ENCODE measurements around the gene MCM10.

Gene MCM10

GRCh38 chr10:13165177-13165576 is 3.8 kb downstream of the MCM10 start:
- DNase-seq (ENCODE audit: low read depth in 2 of 2): no peak

DNA sequence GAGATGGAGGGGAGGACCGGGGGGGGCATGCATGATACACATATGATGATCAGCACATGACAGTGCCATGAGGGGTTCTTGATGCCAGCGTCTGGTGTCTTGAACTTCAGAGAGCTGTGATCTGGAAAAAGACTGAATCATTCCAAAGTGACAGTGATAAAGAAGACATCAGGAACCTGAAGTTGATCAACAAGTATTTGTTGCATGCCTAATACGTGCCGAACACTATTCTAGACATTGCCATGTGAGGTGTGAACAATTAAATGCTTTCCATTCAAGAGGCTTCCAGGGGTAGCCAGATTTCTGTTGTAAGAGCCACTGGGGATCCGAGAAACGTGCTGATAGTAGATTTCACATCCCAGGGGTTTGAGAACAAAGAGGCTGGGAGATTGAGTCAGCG is 6.2 kb downstream of the MCM10 start:
- no peak for DNase-seq (ENCODE audit: low read depth in 2 of 2)

DNA sequence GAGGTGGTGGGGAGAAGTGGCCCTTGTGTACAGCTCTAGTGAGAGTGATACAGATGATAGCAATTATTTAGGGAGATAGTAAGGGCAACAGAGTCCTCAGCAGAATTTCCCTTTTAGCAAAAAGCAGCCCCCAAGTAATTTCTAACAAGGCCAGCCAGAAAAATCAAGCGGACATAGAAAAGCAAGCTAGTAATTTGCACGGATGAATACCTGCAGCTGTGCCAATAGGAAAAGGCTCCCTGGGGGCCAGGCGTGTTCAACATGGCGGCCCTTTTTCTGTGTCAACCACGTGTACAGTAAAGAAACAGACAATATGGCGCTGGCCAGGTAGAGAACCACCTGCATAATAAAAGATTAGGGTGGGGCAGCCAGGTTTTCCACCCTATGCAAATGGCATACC is 7.4 kb downstream of the MCM10 start:
- DNase-seq (ENCODE audit: low read depth in 2 of 2): no peak

DNA sequence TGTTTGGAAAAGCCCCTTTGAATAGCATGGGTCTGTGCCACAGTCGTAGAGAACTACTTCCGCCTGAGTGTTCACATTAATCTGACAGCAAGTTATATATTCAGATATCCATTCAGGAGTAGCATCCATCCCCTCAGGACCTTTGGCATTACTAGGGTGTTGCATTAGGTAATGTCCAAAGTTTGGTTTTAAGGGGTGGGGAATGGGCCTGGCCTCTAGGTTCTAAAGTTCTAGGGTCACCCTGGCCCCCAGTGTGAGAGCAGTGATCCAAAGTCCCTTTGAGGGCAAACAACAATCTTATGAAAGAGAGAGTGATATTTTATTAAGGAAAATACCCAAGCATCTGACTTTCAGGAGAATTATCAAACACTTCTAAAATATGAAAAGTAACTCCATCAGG is 12.3 kb downstream of the MCM10 start:
- no peak for DNase-seq (ENCODE audit: low read depth in 2 of 2)

- DNase-seq (ENCODE audit: low read depth in 2 of 2): no peak
These were observed 19.4 kb downstream of the MCM10 start for GRCh38 chr10:13180788-13181187.

DNA sequence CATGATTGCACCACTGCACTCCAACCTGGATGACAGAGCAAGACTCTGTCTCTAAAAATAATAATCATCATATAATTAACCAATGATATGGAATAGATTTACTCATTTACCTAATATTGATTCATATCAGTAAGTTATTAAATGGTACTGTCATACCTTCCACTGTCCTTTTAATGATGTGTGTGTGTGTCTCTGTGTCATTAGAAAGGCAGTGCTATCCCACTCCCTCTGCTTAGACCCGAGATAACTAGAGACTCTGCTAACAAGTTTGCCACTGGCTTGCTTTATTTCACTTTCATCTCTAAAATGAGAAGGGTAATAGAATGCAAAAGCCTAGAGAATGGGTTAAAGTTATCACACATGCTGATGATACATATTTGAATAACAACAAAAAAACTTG is 21.1 kb downstream of the MCM10 start:
- DNase-seq (ENCODE audit: low read depth in 2 of 2): no peak

DNA sequence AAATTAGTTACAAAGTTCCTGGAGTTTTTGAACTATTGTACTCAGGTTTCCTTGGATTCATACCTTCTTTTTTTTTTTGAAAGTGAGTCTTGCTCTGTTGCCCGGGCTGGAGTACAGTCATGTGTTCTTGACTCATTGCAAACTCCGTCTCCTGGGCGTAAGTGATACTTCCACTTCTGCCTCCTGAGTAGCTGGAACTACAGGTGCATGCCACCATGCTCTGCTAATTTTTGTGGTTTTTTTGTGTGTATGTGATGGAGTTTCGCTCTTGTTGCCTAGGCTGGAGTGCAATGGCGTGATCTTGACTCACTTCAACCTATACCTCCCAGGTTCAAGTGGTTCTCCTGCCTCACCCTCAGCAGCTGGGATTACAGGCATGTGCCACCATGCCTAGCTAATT is 22.3 kb downstream of the MCM10 start:
- DNase-seq (ENCODE audit: low read depth in 2 of 2): no peak

DNA sequence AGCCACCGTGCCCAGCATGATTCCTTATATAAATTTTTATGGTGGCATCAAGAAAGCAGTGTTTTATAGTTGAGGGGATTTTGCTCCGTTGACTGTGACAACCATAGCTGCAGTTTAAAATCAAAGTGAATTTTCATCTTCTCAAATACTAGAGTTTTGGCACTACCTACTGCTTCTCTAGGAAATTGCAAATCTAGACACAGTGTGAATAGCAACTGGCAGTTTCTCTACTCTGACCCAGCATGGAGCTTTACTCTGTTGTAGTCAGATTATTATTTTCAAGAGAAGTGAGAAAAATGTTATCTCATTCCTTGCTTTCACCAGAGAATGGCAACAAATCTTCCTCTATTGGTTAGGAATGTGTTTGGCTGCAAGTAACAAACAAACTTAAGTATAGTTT is 22.9 kb downstream of the MCM10 start:
- DNase-seq (ENCODE audit: low read depth in 2 of 2): no peak

DNA sequence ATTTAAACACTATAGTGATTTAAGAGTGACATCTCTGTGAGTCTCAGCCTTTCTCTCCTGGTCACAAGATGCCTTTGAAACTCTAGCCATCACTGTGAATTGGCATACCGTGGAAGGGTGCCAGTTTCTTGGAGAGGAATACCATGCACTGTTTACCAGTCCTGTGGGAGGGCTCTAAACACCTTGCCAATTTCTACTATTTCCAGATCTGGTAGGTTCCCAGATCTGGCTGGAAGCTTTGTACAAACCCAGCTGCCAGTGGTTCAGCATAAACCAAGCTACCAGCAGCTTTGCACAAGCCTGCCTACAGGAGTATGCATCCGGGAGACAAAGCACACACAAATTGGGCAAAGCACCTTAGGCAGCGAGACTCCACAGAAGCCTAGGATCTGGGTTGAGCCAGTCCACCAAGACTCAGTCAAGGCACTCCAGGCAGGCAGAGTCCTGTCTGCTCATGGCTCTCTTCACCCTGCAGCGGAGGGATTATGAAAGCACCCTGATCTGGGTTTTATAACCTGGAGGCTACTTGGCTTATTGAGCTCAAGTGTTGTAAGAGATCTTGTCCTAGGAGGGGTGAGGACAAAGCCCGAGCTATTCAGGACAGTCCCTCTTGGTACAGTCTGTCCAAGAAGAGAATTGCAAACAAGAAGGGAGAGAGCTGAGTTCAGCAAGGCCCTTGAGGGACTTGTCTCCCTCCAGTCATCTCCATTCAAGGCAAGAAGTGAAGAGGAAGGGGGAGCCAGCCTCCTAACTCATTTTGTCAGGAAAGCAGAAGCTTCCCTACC is 23.6 kb downstream of the MCM10 start:
- no peak for DNase-seq (ENCODE audit: low read depth in 2 of 2)

DNA sequence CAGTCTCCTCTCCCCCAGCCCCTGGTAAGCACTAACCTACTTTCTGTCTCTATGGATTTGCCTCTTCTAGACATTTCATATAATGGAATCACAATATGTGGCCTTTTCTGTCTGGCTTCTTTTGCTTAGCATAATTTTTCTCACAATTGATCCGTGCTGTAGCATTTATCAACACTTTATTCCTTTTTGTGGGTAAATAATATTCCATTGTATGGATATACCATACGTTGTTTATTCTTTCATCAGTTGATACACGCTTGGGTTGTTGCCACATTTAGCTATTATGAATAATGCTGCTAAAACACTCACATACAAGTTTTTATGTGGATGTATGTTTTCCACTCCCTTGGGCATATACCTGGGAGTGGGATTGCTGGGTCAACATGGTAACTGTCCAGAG is 25.8 kb downstream of the MCM10 start:
- no peak for DNase-seq (ENCODE audit: low read depth in 2 of 2)

- DNase-seq (ENCODE audit: low read depth in 2 of 2): no peak
These were observed 27.2 kb downstream of the MCM10 start for GRCh38 chr10:13188593-13188992.

DNA sequence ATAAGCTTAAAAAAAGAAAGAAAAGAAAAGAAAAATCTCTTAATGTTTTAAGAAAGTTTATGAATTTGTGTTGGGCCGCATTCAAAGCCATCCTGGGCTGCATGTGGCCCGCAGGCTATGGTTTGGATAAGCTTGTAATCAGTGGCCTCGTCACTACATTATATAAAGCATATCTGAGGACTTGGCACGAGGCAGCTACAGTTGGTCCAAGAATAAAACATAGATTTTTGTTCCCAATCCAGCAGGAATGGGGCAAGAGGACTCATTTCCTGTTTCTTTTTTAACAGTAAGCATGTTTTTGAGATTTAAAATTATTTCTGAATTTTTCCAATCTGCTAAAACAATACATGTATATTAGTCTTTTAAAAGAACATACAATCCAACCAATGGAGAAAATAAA is 28.6 kb downstream of the MCM10 start:
- DNase-seq (ENCODE audit: low read depth in 2 of 2): no peak

- DNase-seq (ENCODE audit: low read depth in 2 of 2): no peak
These were observed 29.5 kb downstream of the MCM10 start for GRCh38 chr10:13190816-13191215.

DNA sequence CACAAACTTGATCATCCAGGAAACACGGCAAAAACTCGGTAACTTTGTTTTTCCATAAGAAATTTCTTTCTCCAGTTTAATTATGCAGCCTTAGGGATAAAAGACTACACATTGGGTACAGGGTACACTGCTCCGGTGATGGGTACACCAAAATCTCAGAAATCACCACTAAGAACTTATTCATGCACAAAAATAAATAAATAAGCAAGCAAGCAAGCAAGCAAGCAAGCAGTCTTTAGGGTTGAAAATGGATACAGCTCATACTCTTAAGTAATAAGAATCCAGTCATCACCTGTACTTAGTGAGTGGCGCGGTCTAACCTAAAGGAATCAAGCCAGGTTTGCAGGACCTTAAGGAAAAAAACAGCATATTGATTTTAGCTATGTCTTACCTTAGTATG is 30.0 kb downstream of the MCM10 start:
- no peak for DNase-seq (ENCODE audit: low read depth in 2 of 2)

DNA sequence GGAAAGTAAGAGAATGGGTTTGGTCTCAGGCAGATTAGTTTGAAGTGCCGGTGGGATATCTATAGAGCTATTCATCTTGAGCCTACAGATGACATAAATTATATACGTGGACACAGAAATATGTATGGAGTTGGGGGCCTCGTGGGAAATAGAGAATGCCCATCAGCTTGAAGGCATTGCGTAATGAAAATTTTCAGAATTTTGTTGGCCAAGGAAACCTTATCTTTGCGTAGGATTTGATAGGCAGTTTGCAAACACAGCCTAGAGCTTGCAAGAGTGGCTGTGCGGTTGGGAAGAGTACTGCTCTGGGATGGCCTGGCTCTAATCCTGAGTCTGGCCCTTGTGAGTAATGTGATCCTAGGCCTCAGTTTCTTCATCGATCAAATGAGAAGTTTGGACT is 32.3 kb downstream of the MCM10 start:
- DNase-seq (ENCODE audit: low read depth in 2 of 2): no peak

GRCh38 chr10:13195016-13195415 is 33.7 kb downstream of the MCM10 start:
- no peak for DNase-seq (ENCODE audit: low read depth in 2 of 2)

GRCh38 chr10:13201132-13201531 is 39.8 kb downstream of the MCM10 start:
- DNase-seq (ENCODE audit: low read depth in 2 of 2): no peak

DNA sequence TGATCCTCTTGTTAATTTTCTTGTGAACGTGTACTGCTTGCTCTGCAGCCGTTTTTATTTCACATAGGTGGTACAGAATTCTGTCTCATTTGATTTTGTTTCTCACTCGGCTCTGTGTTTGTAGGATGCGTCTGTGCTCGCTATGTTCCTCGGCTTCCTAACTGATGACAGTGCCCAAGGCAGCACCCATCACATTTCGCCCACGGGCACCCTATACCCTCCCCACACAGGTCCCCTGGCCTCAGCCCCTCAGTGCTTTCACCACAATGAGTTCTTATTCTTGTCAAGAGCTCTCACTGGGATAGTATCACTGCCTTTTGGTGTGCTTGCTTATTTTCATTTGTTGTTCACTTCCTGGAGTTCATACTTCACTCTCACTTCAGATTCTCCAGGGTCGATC is 44.7 kb downstream of the MCM10 start:
- no peak for DNase-seq (ENCODE audit: low read depth in 2 of 2)

- DNase-seq (ENCODE audit: low read depth in 2 of 2): no peak
These were observed 45.4 kb downstream of the MCM10 start for GRCh38 chr10:13206546-13207443.

DNA sequence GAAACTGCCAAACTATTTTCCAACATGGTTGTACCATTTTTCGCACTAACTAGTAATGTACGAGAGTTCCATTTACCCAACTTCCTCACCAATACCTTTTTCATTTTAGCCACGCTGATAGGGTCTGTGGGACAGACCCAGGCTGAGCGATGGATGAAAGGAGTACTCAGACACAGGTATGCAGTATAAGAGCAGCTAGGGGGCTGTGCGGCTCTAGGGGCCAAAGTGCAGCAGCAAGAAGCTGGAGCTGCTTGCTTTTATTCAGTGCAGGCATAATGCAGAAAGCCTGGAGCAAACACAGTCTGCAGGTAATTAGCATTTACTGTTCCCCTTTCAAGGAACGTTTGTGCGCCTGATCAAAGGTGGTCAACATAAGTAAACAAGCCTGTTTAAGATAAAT is 51.8 kb downstream of the MCM10 start:
- DNase-seq (ENCODE audit: low read depth in 2 of 2): no peak

DNA sequence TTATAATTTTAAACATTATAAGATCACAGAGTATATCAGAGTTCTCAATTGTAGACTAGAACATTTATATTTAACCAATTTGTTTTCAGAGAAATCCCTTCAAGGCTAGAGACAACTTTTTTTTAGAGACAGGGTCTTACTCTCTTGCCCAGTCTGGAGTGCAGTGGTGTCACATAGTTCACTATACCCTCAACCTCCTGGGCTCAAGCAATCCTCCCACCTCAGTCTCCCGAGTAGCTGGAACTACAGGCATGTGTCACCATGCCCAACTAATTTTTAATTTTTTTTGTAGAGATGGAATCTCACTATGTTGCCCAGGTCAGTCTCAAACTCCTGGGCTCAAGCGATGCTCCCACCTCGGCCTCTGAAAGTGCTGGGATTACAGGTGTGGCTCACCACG is 57.5 kb downstream of the MCM10 start:
- no peak for DNase-seq (ENCODE audit: low read depth in 2 of 2)

GRCh38 chr10:13219685-13220670 is 58.6 kb downstream of the MCM10 start:
- no peak for DNase-seq (ENCODE audit: low read depth in 2 of 2)
